CD4-positive, alpha-beta T cell treated with Interleukin-6 at 100 ng/mL for 8 hours (primary cell): Measurements from ENCODE around the gene NRF1.

Source experiments
- DNase-seq: peaks from one replicate; pipeline ENCODE4 v3.0.0-alpha.2; 2020; ENCODE audit warnings: mixed read lengths, low spot score

NRF1 gene

DNA sequence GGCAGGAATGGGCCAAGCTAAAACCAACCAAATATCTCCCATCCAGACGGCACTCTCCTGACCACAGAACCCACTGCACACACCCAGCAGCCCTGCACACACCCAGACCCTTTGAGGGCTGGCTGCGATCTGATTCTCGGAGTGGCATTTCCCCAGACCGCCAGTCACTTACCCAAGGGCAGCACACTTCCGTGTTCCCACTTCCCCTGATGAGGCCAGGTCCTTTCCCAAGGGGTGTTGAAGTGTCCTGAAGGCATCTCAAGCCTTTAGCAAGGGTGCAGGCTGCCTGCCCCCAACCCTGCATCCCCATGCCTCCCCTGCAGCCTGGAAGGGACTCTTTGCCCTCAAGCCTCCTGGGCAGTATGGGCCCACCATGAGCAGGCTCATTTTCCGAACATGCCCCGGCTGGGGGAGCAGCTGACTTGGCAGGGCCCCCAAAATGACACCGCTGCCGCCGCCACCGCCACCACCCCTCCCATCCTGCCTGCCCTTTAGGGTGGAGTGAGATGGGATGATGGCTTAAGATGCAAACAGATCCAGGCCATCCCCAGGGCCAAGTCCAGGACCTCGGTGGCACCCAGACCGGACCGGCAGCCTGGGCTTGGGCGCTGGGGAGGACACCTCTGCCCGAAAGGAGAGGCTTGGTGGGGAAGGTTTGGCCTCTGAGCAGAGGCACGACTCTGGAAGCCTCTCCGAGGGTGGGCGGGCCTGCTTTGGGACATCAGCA lies 159.8 kb downstream of the NRF1 start:
- DNase-seq, result no peak

DNA sequence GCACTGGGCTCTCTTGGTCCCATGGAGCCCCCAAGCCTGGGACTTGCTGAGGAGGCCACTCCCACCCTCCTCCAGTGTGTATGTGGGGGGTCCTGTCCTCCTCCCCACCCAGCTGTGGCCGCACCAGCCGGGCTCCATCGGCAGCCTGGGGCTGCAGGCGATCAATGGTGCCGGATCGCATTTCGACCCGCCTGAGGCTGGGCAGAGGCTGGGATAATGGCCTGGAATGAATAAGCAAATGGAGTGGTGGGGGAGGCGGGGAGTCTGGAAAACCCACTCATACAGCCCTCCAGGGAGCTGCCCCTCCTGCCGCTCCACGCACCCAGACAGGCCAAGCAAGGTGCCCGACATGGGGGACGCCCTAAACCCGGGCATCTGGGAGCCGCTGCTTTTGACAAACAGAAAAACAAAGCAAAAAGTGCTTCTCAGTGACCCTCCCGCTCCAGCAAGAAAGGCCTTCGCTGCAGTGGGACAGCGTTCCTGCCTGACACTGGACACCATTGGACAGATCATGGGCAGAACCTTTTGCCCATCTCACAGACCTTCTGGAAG lies 160.5 kb downstream of the NRF1 start:
- no peak for DNase-seq

DNA sequence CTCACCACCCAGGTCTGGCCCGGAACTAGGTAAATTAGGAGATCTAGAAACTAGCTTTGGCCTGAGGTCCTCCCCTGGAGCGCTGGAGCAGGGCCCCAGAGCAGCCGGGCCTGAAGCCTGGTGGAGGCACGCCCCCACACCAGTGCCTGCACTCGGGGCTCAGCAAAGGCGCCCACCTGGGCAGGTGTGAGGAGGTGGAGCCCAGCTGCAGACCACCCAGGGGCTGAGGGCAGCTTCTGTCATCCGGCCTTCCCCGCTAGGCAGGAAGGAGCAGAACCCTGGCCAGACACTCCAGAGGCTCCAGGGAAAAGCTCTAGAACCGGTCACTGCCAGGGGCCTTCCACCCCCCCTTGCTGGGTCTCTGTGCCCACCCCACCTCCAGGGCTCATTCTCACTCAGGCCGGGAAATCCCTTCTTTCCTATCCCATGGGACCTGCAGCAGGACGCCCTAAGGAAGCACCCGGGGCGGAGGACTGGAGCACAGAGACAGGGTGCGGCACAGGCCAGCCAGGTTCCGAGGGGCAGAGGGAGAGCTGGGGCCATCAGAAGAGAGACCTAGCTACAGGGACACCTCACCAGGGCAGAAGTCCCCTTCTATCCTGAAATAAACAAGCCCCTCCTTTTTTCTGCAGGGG lies 161.2 kb downstream of the NRF1 start:
- no peak for DNase-seq

DNA sequence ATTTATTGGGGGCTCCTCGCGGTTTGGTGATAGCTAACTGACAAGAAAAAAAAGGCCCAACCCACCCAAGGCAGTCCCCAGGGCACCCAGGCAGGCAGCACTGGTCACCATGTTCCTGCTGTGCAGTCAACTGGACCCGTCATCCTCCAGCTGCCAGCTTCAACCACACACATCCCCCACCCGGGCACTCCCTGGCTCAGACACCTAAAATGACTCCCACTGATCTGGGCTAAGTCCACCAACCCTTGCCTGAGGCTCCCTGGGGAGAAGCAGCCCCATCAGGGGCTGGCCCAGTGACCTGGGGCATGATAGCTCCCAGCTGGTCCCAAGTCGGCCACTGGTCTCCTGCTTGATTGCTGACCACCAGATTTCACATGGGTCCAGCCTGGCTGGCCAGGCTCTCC lies 161.8 kb downstream of the NRF1 start:
- no peak for DNase-seq

DNA sequence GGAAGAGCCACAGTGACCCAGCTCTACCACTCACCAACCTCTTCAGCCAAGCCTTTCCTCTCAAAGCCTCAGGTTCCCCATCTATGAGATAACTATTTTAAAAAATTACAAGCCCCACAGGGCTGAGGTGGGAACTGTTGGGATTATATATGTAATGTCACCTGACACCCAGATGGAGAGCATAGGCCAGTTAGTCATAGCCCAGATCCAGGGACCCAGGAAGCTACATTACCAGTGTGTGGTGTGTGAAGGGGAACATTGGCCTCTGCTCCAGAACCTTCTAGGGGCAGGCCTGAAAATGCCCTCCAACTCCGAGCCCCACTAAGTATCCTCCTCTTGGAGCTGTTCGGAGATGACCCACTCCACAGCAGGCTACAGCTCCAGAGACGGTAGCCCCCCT lies 162.4 kb downstream of the NRF1 start:
- no peak for DNase-seq

DNA sequence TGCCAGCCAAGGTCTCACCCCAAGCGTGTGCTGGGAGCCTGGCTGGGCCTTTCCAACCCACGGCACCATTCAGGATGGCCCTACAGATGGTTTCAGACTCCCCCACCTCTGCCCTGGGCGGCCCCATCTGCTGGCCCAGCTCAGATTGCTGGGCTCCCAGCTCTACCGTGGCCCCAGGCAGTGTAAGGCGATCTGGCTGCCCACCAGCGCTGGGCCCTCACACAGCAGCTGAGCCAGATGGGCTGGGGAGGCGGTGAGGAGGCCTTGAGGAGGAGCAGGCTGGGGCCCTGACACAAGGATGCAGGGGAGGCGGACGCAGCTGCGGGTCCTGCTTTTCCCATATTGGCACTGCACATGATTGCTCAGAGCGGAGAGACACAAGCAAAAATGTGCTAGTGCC lies 162.8 kb downstream of the NRF1 start:
- no peak for DNase-seq

DNA sequence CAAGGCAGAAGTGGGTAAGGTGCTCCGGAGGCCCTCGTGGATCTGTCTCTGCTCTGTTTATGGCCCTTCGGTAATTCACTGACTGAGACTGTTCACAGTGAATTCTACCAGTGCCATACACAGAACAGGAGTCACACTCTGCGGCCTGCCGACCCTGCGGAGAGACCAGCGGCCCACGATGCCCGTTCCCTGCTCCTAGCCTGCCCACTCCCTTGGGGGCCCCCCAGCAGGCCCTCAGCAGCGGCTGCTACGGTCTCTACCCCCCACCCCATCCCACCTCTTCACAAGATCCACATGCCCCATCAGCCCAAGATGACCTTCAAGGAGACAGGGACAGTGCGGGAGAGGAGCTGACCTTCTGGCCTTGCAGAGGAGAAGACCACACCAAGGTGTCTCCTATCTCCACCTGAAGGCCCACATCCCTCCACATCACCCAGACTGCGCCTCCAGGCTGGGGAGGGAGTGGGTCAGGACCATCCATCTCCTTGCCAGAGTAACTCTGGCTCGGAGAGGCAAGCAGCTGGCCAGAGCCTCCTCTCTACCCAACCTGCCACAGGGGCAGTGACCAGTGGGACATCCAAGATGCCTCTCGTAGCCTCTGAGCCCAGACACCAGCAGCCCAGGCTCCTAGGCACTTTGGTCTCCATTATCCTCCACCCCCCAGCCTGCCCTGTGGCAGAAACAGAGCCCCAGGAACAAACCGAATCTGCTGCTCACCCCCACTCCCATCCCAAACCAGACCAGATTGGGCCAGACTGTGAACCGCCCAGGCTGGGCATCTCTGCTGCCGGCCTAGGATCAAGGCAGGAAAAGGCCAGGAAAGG lies 163.6 kb downstream of the NRF1 start:
- DNase-seq, result no peak

DNA sequence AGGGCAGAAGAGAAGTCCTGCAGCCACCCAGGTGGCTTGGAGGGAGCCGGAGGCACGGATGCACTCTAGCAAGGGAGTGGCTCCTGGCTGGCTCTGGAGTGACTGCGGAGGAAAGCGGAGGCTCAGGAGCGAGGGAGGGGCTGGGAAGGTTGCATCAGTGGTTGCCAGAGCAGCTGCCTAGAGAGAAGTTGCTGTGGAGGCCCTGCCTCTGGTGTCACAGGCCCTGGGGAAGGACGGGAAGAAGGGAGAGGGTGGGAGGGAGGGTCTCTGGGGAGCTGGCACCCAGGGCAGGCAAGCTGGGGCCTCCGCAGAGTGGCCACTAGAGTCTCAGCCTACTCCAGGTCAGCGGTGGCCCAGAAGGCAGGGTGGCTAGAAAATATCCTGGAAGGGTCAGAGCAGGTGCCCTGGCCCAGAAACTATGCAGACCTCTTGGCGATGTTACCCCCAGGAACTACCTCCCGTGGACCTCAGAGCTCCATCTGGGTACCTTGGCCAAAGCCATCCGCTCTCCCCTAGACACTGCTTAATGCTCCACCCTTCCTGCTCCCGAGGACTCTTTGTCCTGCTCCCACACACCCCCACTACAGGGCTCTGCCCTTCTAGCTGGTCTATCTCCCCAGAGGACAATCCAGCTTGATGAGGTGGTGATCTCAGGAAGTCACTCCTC lies 164.3 kb downstream of the NRF1 start:
- DNase-seq, result no peak

DNA sequence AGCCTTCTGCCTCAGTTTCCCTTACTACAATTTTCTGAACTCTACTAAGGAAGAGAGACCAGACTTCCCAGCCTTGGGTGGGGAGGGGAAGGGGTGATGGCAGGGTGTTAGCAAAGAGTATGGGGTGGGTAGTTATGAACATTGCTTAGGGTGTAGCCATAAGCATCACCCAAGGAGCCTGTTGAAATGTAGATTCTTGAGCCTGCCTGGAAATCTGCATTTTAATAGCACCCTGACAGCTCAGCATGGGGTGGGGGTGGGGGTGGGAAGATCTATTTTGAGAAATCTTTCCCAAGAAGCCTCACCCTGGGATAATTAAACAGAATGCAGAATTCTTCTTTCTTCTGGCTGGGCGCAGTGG lies 164.8 kb downstream of the NRF1 start:
- no peak for DNase-seq

DNA sequence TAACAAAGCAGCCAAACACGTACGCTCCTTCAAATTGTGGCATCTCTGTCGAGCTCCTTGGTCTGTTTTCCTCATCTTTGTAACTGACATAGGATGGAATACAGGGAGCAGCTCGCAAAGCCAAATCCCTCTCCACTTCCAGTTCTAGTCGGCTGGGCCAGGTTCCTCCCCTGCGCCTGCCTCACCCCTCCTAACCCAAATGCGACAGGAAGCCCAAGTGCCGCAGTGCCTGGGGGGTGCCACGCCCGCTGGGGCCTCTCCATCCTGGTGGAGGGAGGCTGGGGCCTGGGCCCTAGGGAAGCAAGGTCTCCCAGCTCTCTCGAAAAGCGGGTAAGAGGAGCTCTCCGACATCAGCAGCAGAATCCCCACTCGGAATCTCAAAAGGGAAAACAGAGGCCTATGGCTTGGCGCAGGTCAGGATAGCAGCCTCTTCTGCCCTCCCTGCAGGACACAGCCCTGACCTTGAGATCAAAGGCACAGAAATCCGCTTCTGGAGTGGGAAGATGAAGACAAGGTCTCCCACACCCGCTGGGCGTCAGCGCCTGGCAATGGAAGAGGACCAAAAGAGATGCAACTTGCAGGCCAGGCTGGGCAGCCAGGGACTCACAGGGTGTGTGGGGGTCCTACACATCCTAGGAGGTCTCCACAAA lies 165.8 kb downstream of the NRF1 start:
- DNase-seq, result no peak

DNA sequence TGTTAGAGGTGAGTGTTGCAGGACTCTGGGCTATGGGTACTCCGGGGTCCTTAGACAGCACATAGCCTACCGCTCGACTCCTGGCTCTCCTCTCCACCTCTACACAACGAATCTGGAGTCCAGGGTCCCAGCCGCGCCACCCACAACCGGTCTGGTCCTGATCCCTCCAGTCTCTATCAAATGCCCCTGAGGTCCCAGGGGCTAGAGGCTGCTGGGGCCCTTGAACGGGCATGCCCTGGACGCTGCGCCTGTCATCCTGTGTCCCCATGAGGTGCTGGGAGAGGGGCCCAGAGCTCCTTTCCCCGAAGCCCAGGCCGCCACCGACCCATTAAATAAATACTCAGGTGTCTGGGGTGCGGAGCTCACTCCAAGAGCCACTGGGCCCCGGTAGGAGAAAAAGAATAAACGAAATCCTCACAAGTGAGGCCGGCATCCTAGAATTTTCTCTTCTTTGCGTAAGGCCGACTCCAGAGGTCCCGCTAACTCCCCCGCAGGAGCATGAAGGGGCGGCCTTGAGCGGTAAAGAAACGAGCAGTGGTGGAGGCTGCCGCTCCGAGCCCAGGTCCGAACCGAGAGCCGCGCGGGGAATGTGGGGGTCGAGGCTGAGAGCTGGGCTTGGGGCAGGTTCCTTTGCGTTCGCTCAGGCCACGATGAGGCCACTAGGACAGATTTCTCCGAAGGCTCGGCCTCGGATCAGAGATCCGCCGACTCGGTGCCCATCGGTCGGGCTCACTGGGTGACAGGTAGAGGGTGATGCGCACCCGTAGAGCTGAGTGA lies 166.7 kb downstream of the NRF1 start:
- no peak for DNase-seq

DNA sequence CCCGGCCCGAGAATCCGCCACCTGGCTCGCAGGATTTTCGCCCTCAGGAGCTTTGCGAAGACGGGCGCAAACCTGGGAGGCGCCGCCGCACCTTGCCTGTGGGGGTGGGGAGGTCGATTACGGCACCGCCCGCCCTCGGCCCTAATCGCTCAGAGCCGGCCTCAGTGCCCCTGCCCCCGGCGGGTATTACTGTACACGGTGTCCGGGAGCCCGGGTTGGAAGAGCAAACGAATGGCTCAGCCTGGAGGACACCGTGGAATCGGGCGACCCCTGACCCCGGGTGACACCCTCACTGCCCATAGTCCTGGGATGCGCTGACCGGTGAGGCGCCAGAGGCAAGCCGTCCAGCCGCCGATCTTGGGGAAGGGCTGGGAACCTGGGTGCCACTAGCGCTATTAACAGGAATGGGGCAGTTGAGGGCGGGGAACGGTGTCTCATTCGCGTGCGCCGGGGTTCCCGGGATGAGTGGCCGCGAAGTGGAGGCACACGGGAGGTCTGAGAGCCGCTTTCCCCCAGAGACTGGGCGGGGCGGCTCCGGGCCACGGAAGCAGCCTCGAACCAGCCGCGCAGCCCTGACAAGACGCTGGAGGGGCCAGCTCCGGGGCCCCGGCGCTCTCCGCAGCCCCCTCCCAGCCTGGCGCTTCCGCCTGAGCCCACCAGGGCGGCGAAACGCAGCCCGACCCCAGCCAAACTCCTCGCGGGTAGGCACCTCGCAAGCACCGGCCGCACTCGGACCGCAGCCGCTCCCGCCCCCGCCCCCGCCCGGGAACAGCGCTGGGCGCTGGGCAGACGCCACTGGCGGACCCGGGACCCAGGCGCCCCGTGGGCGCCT lies 167.5 kb downstream of the NRF1 start:
- no peak for DNase-seq

DNA sequence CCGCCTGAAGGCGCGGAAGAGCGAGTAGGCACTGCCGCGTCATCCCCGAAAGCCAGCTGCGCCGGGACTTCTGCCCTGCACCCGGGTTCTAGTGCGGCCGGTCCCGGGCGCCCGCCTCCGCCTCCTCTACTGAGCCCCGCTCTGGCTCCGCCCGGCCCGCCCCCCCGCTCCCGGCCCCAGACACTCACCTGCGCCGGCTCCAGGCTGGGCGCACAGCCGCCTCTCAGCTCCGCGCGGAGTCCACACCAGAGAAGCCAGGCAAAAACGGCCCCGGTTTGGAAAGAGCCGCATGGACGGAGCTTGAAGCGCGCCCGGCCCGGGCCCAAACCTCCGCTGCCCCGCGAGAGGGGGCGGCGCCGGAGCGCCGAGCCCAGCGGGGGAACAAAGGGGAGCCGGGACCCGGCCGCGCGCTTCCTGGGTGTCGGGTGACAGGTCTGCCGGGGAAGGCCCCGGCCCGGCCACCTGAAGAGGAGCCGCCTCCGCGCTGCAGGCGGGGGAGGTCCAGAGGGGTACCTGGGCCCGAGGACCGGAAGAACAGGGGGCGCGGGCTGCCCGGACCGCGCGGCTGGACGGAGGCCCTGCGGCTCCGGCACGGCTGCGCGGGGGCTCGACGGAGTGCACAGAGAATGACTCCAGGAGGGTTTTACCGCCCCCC lies 168.2 kb downstream of the NRF1 start:
- no peak for DNase-seq

DNA sequence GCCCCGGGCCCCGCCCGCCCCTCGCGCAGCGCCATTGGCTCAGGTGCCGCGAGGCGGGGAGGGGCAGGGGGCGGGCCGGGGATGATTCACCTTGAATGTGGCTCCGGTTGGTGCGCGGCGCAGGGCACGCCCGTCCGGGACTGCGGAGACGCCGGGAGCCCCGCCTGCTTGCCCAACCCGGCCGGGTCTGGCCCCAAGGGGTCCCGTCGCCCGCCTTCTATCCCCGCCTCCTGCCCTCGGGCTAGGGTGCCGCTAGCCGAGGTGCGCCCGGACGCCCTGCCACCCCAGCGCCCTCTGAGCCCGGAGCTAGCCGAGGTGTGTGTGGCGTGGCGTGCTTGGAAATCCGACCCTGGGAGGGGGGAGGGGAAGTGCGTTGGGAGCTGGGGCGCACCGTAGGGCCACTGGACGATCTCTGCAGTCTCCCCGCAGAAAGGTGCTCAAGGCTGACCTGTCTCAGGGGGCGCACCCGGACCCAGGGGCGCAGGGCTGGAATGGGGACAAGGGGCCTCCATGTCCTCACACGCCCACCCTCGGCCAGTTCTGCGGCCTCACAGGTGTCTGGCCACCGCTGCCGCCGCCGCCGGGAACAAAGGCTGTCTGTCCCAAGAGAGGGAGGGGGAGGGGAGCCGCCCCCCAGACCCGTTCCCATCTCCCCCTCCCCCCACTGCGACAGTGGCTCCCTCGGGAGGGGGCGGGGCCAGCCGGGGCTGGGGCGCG lies 168.9 kb downstream of the NRF1 start:
- peak; percentile 49 for DNase-seq

DNA sequence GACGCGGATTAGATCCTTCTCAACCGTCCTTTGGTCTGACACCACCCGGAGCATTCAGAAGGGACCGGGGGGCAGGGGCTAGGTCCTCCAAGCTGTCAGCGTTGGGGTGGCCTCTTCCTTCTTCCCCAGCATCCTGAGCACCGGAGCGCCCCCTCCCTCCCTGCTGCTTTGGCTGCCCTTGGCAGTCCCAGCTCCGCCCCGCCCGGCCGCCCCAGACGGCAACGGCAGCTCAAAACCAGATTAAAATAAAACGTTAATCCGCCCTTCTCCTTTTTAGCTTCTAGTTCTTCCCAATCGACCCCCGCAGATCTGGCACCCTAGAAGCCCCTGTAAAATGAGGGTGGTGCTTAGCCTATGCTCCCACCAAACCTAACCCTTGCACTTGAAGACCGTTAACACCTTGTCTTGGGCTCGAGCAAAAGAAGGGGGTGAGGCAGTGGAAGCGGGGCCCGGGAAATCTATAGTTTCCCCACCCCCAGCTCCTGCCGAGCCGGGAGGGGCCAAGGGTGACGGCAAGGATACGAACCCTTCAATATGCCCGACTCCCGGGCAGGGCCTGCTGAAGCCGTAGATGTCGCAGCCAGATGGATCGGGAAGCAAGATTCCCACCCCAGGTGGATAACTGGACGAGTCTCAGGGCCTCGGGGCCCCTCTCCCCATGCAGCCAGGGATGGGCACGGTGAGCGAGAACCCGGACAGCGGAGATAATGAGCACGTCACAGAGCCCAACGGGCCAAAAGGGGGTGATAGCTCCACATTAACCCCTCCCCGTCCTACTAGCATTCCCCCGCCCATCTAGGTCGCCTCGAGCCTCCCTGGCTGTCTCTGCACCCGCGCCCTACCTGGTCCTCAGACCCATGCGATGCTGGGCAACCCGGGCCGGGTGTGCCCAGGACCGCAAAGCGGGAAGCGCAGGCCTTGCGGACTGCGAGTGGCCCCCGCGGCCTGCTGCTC lies 169.7 kb downstream of the NRF1 start:
- DNase-seq, result no peak

DNA sequence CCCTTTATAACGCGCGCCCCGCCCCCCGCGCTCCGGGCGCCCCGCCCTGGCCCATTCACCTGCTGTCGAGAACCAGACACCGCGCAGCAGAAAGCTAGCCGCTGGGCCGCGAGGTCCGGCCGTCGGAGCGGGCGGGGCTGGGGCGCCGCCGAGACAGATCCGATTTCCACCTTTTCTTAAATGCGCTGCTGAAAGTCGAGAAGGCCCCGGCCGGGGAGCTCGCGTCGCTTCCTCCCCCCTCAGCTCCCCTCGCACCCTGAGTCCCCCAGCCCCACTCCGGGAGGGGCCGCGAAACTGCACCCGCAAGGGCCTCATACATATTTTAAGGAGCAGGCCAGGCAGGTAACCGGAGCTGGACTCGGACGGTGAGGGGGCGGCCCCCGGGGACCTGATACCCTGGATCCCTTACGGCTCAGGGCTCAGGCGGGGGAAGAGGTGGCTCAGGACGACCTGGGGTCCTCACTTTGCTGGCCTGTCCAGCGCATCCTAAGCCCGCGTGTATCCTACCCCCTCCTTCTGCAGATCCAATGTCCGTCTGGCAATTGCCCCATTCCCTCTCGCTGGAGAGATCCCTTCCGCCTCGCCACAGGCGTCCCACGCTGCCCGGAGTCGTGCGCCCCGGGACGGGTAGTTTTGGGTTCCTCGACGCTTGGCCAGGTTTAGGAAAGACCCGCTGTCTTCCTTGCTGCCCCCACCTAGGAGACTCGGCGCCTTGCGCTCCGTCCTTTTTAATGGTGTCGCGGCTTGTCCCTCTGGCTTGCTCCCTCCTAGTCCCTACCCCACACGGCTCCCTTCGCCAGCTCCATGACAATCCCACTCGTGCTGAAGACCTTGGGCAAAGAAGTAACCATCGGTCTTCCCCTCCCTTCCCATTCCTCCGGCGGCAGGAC lies 170.7 kb downstream of the NRF1 start:
- DNase-seq, result no peak
